IMR-90 (cell line): ENCODE data around the gene C6orf15. TPM values are rescaled to one million over a fixed set of nuclear protein-coding genes. Genes with fewer than 3 reads are reported as not detected.

Experiments used
- ATAC-seq: fragments of 200-7000 bp; cut with Tn5 transposase; 2 replicates; pipeline ENCODE4 v1.9.1; 2020; ENCODE audit warnings: low read depth, mild to moderate bottlenecking, moderate library complexity
- BruUV-seq: library from RNA; stranded (reverse); fragments of 400-500 nt; replicated peaks from 2 replicates; lab custom pipeline; 2021; lab: Mats Ljungman, UMichigan
- CTCF ChIA-PET: fragments of 300-600 bp; formaldehyde crosslinking; extraction: SDS; loops from one replicate; lab custom pipeline; 2021; ENCODE audit warnings: antibody characterized with exemption; lab: Yijun Ruan, JAX
- POLR2A ChIA-PET: fragments of 300-600 bp; sonication (Branson Sonifier 250); formaldehyde crosslinking; loops from one replicate; lab custom pipeline; 2022; ENCODE audit warnings: antibody characterized with exemption; ENCODE audit not compliant: unreplicated experiment; lab: Charles Lee
- DNase-seq: peaks from one replicate; pipeline ENCODE4 v3.0.0; 2013
- H2AFZ ChIP-seq: replicated peaks from 2 replicates; pipeline ENCODE3; 2013; ENCODE audit warnings: low read length, mild to moderate bottlenecking; ENCODE audit not compliant: poor library complexity
- H2AK5ac ChIP-seq: 2 replicates; pipeline ENCODE4 v1.6.1; 2013; ENCODE audit warnings: low read depth, low read length, inconsistent platforms
- H2AK9ac ChIP-seq: replicated peaks from 2 replicates; pipeline ENCODE3; 2013; ENCODE audit warnings: mild to moderate bottlenecking, low read depth, low read length, moderate library complexity; ENCODE audit not compliant: poor library complexity
- H2BK120ac ChIP-seq: 2 replicates; pipeline ENCODE4 v1.6.1; 2013; ENCODE audit warnings: low read depth, low read length, inconsistent platforms
- H2BK15ac ChIP-seq: 3 replicates; pipeline ENCODE4 v1.6.1; 2013; ENCODE audit warnings: low read depth, low read length, inconsistent platforms
- H2BK20ac ChIP-seq: 2 replicates; pipeline ENCODE4 v1.6.1; 2013; ENCODE audit warnings: low read depth, mild to moderate bottlenecking, inconsistent platforms, low read length, moderate library complexity
- H2BK5ac ChIP-seq: 2 replicates; pipeline ENCODE4 v1.6.1; 2013; ENCODE audit warnings: mild to moderate bottlenecking, low read depth, low read length, inconsistent platforms; ENCODE audit not compliant: poor library complexity, severe bottlenecking
- H3K14ac ChIP-seq: replicated peaks from 2 replicates; pipeline ENCODE4 v1.6.1; 2013; ENCODE audit warnings: low read depth, low read length, inconsistent platforms
- H3K18ac ChIP-seq: 2 replicates; pipeline ENCODE4 v1.6.1; 2013; ENCODE audit warnings: low read depth, low read length, control low read depth
- H3K23ac ChIP-seq: 2 replicates; pipeline ENCODE4 v1.6.1; 2013; ENCODE audit warnings: low read depth, low read length, inconsistent platforms
- H3K27ac ChIP-seq: 2 replicates; pipeline ENCODE4 v1.5.1; 2013; ENCODE audit warnings: mild to moderate bottlenecking, control low read depth, low read length; ENCODE audit not compliant: insufficient read depth
- H3K27me3 ChIP-seq: 2 replicates; pipeline ENCODE4 v1.6.1; 2013; ENCODE audit warnings: low read length; ENCODE audit not compliant: control insufficient read depth, insufficient read depth
- H3K36me3 ChIP-seq: 2 replicates; pipeline ENCODE4 v1.6.1; 2013; ENCODE audit warnings: low read length, mixed read lengths; ENCODE audit not compliant: control insufficient read depth, insufficient read depth
- H3K4ac ChIP-seq: 2 replicates; pipeline ENCODE4 v1.6.1; 2013; ENCODE audit warnings: low read depth, low read length, inconsistent platforms
- H3K4me1 ChIP-seq: 2 replicates; pipeline ENCODE4 v1.6.1; 2013; ENCODE audit warnings: low read length, mixed read lengths; ENCODE audit not compliant: control insufficient read depth, insufficient read depth
- H3K4me2 ChIP-seq: 2 replicates; pipeline ENCODE4 v1.6.1; 2013; ENCODE audit warnings: low read depth, mild to moderate bottlenecking, control low read depth, low read length, moderate library complexity
- H3K4me3 ChIP-seq: 2 replicates; pipeline ENCODE4 v1.5.1; 2013; ENCODE audit warnings: low read depth, mild to moderate bottlenecking, control low read depth, low read length, moderate library complexity; ENCODE audit not compliant: insufficient read depth
- H3K56ac ChIP-seq: 2 replicates; pipeline ENCODE4 v1.6.1; 2013; ENCODE audit warnings: low read length, inconsistent platforms; ENCODE audit not compliant: insufficient read depth; ENCODE audit errors: extremely low read depth
- H3K79me1 ChIP-seq, 2 experiments: 2 replicates each; pipeline ENCODE4 v1.6.1; 2013; ENCODE audit warnings: low read length in 2 of 2, inconsistent platforms in 1 of 2, low read depth in 1 of 2
- H3K9ac ChIP-seq: 2 replicates; pipeline ENCODE4 v1.6.1; 2013; ENCODE audit warnings: low read depth, low read length, control low read depth
- H3K9me1 ChIP-seq: 2 replicates; pipeline ENCODE4 v1.6.1; 2013; ENCODE audit warnings: low read length, inconsistent platforms; ENCODE audit not compliant: insufficient read depth
- H3K9me3 ChIP-seq: 2 replicates; pipeline ENCODE4 v1.6.1; 2013; ENCODE audit warnings: low read length; ENCODE audit not compliant: control insufficient read depth, insufficient read depth
- H4K20me1 ChIP-seq: 2 replicates; pipeline ENCODE4 v1.6.1; 2013; ENCODE audit warnings: low read length, inconsistent platforms; ENCODE audit not compliant: insufficient read depth
- H4K5ac ChIP-seq: 2 replicates; pipeline ENCODE4 v1.6.1; 2013; ENCODE audit warnings: mild to moderate bottlenecking, low read depth, low read length, control low read depth
- H4K8ac ChIP-seq, 2 experiments: 2 replicates each; pipeline ENCODE4 v1.6.1; 2013; ENCODE audit warnings: low read depth in 2 of 2, low read length in 2 of 2, control low read depth in 1 of 2, inconsistent platforms in 1 of 2
- H4K91ac ChIP-seq: 2 replicates; pipeline ENCODE4 v1.6.1; 2013; ENCODE audit warnings: low read depth, low read length, inconsistent platforms; ENCODE audit not compliant: insufficient read depth
- RCOR1 ChIP-seq: IDR thresholded peaks from 2 replicates; pipeline ENCODE4 v1.6.1; 2012; ENCODE audit warnings: mild to moderate bottlenecking, low read length, improper control_type of control experiment; ENCODE audit not compliant: insufficient replicate concordance
- WGBS, 2 experiments: methylation state at CpG; one replicate each; pipeline versions ENCODE4 v1.1.5 to v1.1.7; 2013; ENCODE audit warnings: missing lambda C conversion rate in 2 of 2; ENCODE audit not compliant: insufficient read length in 1 of 2; ENCODE audit errors: extremely low coverage in 2 of 2; 5-methylcytosine and 5-hydroxymethylcytosine counted together
- dilution Hi-C: fragments of 300-500 bp; cut with HindIII; formaldehyde crosslinking; loops from one replicate; pipeline ENCODE4 v1.14.3; 2018; ENCODE audit warnings: low sequenced_read_pairs; ENCODE audit not compliant: unreplicated experiment
- in situ Hi-C: fragments of 300-500 bp; cut with MboI; formaldehyde crosslinking; loops from 3 replicates; pipeline ENCODE4 v1.14.3; 2019; ENCODE audit warnings: low sequenced_read_pairs, inconsistent platforms, mixed read lengths
- intact Hi-C: fragments of 100-400 bp; cut with micrococcal nuclease; formaldehyde crosslinking; loops from 2 replicates; pipeline ENCODE4 v1.10.0; 2022
- polyA plus RNA-seq, 3 experiments: library from polyadenylated mRNA; depleted of rRNA; stranded (reverse); fragments of >200 nt; gene quantifications; 2 replicates each; pipeline ENCODE4 v1.2.3, GENCODE V29; 2012; ENCODE audit warnings: low replicate concordance in 1 of 3
- total RNA-seq: library from RNA; depleted of rRNA; stranded (reverse); fragments of >200 nt; gene quantifications from 2 replicates; pipeline ENCODE4 v1.2.3, GENCODE V29; 2012
- TF ChIP-seq, protein P1 (sequence below): fragments of 150-350 bp; IDR thresholded peaks from 2 replicates; pipeline ENCODE4 v1.6.1; 2016; ENCODE audit warnings: low read depth, mild to moderate bottlenecking, low read length, moderate library complexity, borderline replicate concordance

Gene C6orf15
- total and polyA plus RNA-seq, 2 of the 4 experiments (the other 2 are of a cell fraction) = not detected

DNA sequence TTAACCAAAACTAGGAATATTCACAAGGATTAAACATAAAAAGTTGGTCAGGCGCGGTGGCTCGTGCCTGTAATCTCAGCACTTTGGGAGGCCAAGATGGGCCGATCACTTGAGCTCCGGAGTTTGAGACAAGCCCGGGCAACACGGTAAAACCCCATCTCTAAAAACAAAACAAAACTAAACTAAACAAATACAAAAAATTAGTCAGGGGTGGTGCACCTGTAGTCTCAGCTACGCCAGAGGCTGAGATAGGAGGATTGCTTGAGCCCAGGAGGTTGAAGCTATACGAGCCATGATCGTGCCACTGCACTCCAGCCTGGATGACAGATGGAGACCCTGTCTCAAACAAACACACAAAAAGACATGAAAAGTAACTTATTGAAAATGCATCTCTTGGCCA is 23.3 kb upstream of the C6orf15 start:
- H4K8ac ChIP-seq = no peak overlapping the region
- no peak for TF ChIP-seq RCOR1
- TF ChIP-seq, protein P1, sequence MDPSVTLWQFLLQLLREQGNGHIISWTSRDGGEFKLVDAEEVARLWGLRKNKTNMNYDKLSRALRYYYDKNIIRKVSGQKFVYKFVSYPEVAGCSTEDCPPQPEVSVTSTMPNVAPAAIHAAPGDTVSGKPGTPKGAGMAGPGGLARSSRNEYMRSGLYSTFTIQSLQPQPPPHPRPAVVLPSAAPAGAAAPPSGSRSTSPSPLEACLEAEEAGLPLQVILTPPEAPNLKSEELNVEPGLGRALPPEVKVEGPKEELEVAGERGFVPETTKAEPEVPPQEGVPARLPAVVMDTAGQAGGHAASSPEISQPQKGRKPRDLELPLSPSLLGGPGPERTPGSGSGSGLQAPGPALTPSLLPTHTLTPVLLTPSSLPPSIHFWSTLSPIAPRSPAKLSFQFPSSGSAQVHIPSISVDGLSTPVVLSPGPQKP = no peak
- CTCF ChIA-PET = interaction anchor here (0.6 to 1.1 kb wide), 2 partner anchors 56 to 231 kb away, joined by 3 to 4 read pairs; no protein-coding TSS in a partner anchor
- H4K91ac ChIP-seq = no peak overlapping the region
- WGBS, 2 experiments = 100% methylated on average over 3 of the region's 10 CpGs; no CpG with 5 or more reads in 1 of the 2 experiments
- H3K36me3 ChIP-seq = no peaks in the 10 kb centered on the region
- BruUV-seq = no TSS peak
- no peak overlapping the region for H3K56ac ChIP-seq
- no peak overlapping the region for H2BK120ac ChIP-seq
- H3K18ac ChIP-seq = no peak overlapping the region
- no peak overlapping the region for H3K4me3 ChIP-seq
- H3K27ac ChIP-seq = no peak overlapping the region
- no peaks in the 10 kb centered on the region; the same call in 1 of the 2 replicates for H4K20me1 ChIP-seq
- H2BK15ac ChIP-seq = no peak overlapping the region
- no peak overlapping the region for H3K23ac ChIP-seq
- no peak overlapping the region for H2BK5ac ChIP-seq
- H4K5ac ChIP-seq = no peak overlapping the region
- intact Hi-C loops = loop anchor here (2.0 to 5.0 kb wide), 2 partner anchors 137 to 231 kb away; partner anchors contain the start of gene HLA-C
- H3K4me2 ChIP-seq = no peak overlapping the region
- H2AK5ac ChIP-seq = no peak overlapping the region
- no peaks in the 10 kb centered on the region for H3K27me3 ChIP-seq
- DNase-seq = no peak
- no peak for ATAC-seq
- H3K79me1 ChIP-seq = no peaks in the 10 kb centered on the region
- no peak overlapping the region for H2BK20ac ChIP-seq
- POLR2A ChIA-PET = no interaction called here
- dilution Hi-C loops = no loop called here
- no peak overlapping the region for H2AFZ ChIP-seq
- H3K9ac ChIP-seq = no peak overlapping the region
- H3K14ac ChIP-seq = no peak overlapping the region
- H3K9me1 ChIP-seq = peaks cover 8% of the 10 kb centered on the region; the same call in 1 of the 2 replicates
- H3K4ac ChIP-seq = no peak overlapping the region
- in situ Hi-C loops = loop anchor here (5.0 kb wide), 2 partner anchors 57 to 232 kb away; no protein-coding TSS in a partner anchor
- no peak overlapping the region for H2AK9ac ChIP-seq
- peaks cover 5% of the 10 kb centered on the region; the same call in 1 of the 2 replicates for H3K4me1 ChIP-seq
- no peaks in the 10 kb centered on the region for H3K9me3 ChIP-seq
